GM12878 (cell line): Measurements from ENCODE around the gene ASIC2. TPM values are rescaled to one million over a fixed set of nuclear protein-coding genes. Genes with fewer than 3 reads are reported as not detected.

ENCODE experiments used
- ATAC-seq: fragments of 200-7000 bp; cut with Tn5 transposase; 3 replicates; pipeline ENCODE4 v1.9.1; 2020; ENCODE audit warnings: mild to moderate bottlenecking, moderate library complexity
- BruUV-seq: library from RNA; stranded (reverse); fragments of 400-500 nt; replicated peaks from 2 replicates; lab custom pipeline; 2021; lab: Mats Ljungman, UMichigan
- CTCF ChIA-PET: fragments of 300-600 bp; sonication (Branson Sonifier 250); formaldehyde crosslinking; extraction: SDS; loops from one replicate; lab custom pipeline; 2021; ENCODE audit warnings: inconsistent platforms; lab: Yijun Ruan, JAX
- POLR2A ChIA-PET: fragments of 350-600 bp; formaldehyde crosslinking; extraction: SDS; loops from one replicate; lab custom pipeline; 2021; ENCODE audit warnings: inconsistent platforms; lab: Charles Lee
- RAD21 ChIA-PET: fragments of 300-600 bp; sonication (Branson Sonifier 250); formaldehyde crosslinking; loops from one replicate; lab custom pipeline; 2023; ENCODE audit warnings: antibody characterized with exemption; ENCODE audit not compliant: unreplicated experiment; lab: Charles Lee
- SMC1A ChIA-PET: fragments of 300-600 bp; sonication (Branson Sonifier 250); formaldehyde crosslinking; loops from one replicate; lab custom pipeline; 2023; ENCODE audit not compliant: unreplicated experiment, uncharacterized antibody; lab: Charles Lee
- DNase-seq: peaks from one replicate; pipeline ENCODE4 v3.0.0-alpha.2; 2011; ENCODE audit warnings: low read depth, low spot score
- FAIRE-seq: peaks from 3 replicates; lab custom pipeline; 2011; peaks lifted over from hg19 to GRCh38; lab: Jason Lieb, UNC
- H2AFZ ChIP-seq: 2 replicates; pipeline ENCODE4 v1.6.0; 2011; ENCODE audit warnings: low read depth, low read length, control low read depth; ENCODE audit not compliant: control insufficient read depth
- H3K27ac ChIP-seq: 2 replicates; pipeline ENCODE4 v1.5.1; 2011; ENCODE audit warnings: control low read depth; ENCODE audit not compliant: control insufficient read depth, insufficient read depth
- H3K27me3 ChIP-seq, 2 experiments: replicated peaks in 1 of 2; 2 replicates each; pipeline versions ENCODE4 v1.6.0 to v1.6.1; 2011; ENCODE audit warnings: low read length in 1 of 2; ENCODE audit not compliant: control insufficient read depth in 2 of 2, insufficient read depth in 2 of 2
- H3K36me3 ChIP-seq, 2 experiments: 2 replicates each; pipeline ENCODE4 v1.5.1; 2011; ENCODE audit warnings: low read length in 1 of 2; ENCODE audit not compliant: control insufficient read depth in 2 of 2, insufficient read depth in 2 of 2
- H3K4me1 ChIP-seq: 2 replicates; pipeline ENCODE4 v1.6.1; 2011; ENCODE audit warnings: mild to moderate bottlenecking, low read length, moderate library complexity, mixed read lengths; ENCODE audit not compliant: control insufficient read depth, insufficient read depth
- H3K4me2 ChIP-seq: 2 replicates; pipeline ENCODE4 v1.6.0; 2011; ENCODE audit warnings: control low read depth; ENCODE audit not compliant: control insufficient read depth, insufficient read depth
- H3K4me3 ChIP-seq: fragments of 200-600 bp; sonication (generic); 2 replicates; pipeline ENCODE4 v1.5.1; 2016
- H3K79me2 ChIP-seq: 2 replicates; pipeline ENCODE4 v1.6.0; 2011; ENCODE audit warnings: low read length; ENCODE audit not compliant: control insufficient read depth, insufficient read depth
- H3K9ac ChIP-seq: 2 replicates; pipeline ENCODE4 v1.8.0; 2011; ENCODE audit warnings: low read length, control low read depth, mixed read lengths; ENCODE audit not compliant: control insufficient read depth, insufficient read depth
- H3K9me3 ChIP-seq: replicated peaks from 3 replicates; pipeline ENCODE4 v1.5.1; 2011; ENCODE audit warnings: mild to moderate bottlenecking, low read length; ENCODE audit not compliant: control insufficient read depth, insufficient read depth
- H4K20me1 ChIP-seq: 2 replicates; pipeline ENCODE4 v1.6.0; 2011; ENCODE audit not compliant: control insufficient read depth, insufficient read depth
- BMI1 ChIP-seq: fragments of 450-650 bp; IDR thresholded peaks from 2 replicates; pipeline ENCODE4 v1.6.1; 2016; ENCODE audit warnings: mild to moderate bottlenecking, moderate library complexity, borderline replicate concordance
- CUX1 ChIP-seq: IDR thresholded peaks from 2 replicates; pipeline ENCODE4 v1.6.1; 2012; ENCODE audit warnings: improper control_type of control experiment, low read depth, low read length; ENCODE audit not compliant: insufficient replicate concordance
- ESRRA ChIP-seq: IDR thresholded peaks from 2 replicates; pipeline ENCODE4 v1.6.1; 2012; ENCODE audit warnings: mild to moderate bottlenecking, low read length, improper control_type of control experiment
- FOXK2 ChIP-seq: fragments of 450-650 bp; IDR thresholded peaks from 2 replicates; pipeline ENCODE4 v1.6.1; 2017; ENCODE audit warnings: mild to moderate bottlenecking, moderate library complexity
- NFYB ChIP-seq: IDR thresholded peaks from 2 replicates; pipeline ENCODE4 v1.6.1; 2011; ENCODE audit warnings: low read depth, mild to moderate bottlenecking, low read length, improper control_type of control experiment, moderate library complexity; ENCODE audit not compliant: insufficient read depth
- NRF1 ChIP-seq: conservative IDR thresholded peaks from 2 replicates; pipeline ENCODE4 v1.6.1; 2011; ENCODE audit warnings: mild to moderate bottlenecking, low read depth, low read length, improper control_type of control experiment
- SMAD5 ChIP-seq: IDR thresholded peaks from 2 replicates; pipeline ENCODE4 v1.6.1; 2016; ENCODE audit warnings: antibody characterized with exemption, low read depth
- whole genome bisulfite sequencing: methylation state at CpG from one replicate; pipeline ENCODE4 v1.1.6; 2016; ENCODE audit warnings: low lambda C conversion rate; ENCODE audit not compliant: insufficient replicate concordance, insufficient coverage; ENCODE audit errors: missing lambda C conversion rate; 5-methylcytosine and 5-hydroxymethylcytosine counted together
- in situ Hi-C: fragments of 300-500 bp; cut with MboI; formaldehyde crosslinking; loops from 9 replicates; pipeline ENCODE4 v1.14.3; 2018; ENCODE audit warnings: mixed read lengths
- intact Hi-C: fragments of 100-400 bp; cut with micrococcal nuclease; formaldehyde crosslinking; loops from one replicate; pipeline ENCODE4 v1.14.2; 2022; ENCODE audit not compliant: unreplicated experiment
- polyA plus RNA-seq, 11 experiments: library from polyadenylated mRNA; depleted of rRNA in 4 of 11; unstranded in 6 of 11; stranded (reverse) in 5 of 11; fragments of >200 nt; fragmentation: Nextera tagmentation in 4 of 11; fragmentation: Illumina TruSeq in 1 of 11; extraction: Ambion mirVana in 4 of 11; extraction: Trizol in 1 of 11; gene quantifications; 1 replicate in 1 of 11; 2 replicates in 10 of 11; pipeline versions ENCODE4 v1.2.1 to v1.2.3, GENCODE V29; 2011 to 2016; ENCODE audit warnings: inconsistent platforms in 2 of 11, missing spikeins in 2 of 11, low read depth in 1 of 11
- total RNA-seq, 4 experiments: library from RNA; depleted of rRNA in 3 of 4; stranded (reverse); fragments of >200 nt in 3 of 4; fragmentation: Illumina TruSeq in 1 of 4; extraction: Trizol in 1 of 4; gene quantifications; 2 replicates each; pipeline versions ENCODE4 v1.2.1 to v1.2.3, GENCODE V29; 2013 to 2021
- TF ChIP-seq, protein P1 (sequence below): fragments of 450-650 bp; formaldehyde crosslinking; IDR thresholded peaks from 2 replicates; pipeline ENCODE4 v1.5.0; 2022; ENCODE audit warnings: mild to moderate bottlenecking, missing genetic modification characterization
- TF ChIP-seq, protein P2 (sequence below): fragments of 450-650 bp; IDR thresholded peaks from 2 replicates; pipeline ENCODE4 v1.6.1; 2017; ENCODE audit warnings: antibody characterized with exemption, mild to moderate bottlenecking, moderate library complexity

Gene ASIC2
- total and polyA plus RNA-seq, 10 of the 15 experiments (the other 5 are each of a cell fraction or from before 2014, with no cell fraction given): not detected

DNA sequence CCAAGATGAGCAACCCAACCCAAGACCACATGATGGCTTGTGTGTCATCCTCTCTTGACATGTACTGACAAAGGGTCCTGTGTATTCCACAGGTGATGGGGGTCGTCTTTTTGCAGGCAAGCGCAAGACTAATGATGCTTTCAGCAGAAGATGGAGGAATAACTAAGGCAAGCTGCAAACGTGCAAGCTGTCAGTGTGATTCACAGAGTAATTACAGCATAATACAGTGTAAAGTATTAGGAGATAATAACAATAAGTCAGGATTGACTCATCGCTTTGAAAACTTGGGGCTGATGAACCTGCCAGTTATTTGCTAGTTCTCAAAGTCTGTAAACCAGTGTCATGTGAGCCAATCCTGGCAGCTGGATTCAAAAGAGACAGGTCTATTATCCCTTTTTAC is 41.6 kb upstream of the ASIC2 start:
- H4K20me1 ChIP-seq: no peaks in the 10 kb centered on the region
- no peaks in the 10 kb centered on the region for H3K79me2 ChIP-seq
- no peak overlapping the region for H3K27ac ChIP-seq
- H3K27me3 ChIP-seq: no peaks in the 10 kb centered on the region; a peak in 1 of 4 replicates
- TF ChIP-seq, protein P1, sequence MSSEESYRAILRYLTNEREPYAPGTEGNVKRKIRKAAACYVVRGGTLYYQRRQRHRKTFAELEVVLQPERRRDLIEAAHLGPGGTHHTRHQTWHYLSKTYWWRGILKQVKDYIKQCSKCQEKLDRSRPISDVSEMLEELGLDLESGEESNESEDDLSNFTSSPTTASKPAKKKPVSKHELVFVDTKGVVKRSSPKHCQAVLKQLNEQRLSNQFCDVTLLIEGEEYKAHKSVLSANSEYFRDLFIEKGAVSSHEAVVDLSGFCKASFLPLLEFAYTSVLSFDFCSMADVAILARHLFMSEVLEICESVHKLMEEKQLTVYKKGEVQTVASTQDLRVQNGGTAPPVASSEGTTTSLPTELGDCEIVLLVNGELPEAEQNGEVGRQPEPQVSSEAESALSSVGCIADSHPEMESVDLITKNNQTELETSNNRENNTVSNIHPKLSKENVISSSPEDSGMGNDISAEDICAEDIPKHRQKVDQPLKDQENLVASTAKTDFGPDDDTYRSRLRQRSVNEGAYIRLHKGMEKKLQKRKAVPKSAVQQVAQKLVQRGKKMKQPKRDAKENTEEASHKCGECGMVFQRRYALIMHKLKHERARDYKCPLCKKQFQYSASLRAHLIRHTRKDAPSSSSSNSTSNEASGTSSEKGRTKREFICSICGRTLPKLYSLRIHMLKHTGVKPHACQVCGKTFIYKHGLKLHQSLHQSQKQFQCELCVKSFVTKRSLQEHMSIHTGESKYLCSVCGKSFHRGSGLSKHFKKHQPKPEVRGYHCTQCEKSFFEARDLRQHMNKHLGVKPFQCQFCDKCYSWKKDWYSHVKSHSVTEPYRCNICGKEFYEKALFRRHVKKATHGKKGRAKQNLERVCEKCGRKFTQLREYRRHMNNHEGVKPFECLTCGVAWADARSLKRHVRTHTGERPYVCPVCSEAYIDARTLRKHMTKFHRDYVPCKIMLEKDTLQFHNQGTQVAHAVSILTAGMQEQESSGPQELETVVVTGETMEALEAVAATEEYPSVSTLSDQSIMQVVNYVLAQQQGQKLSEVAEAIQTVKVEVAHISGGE (CRISPR knock-in tag): no peak
- TF ChIP-seq ESRRA (no peak), NFYB (no peak), BMI1 (no peak), CUX1 (no peak), FOXK2 (no peak), SMAD5 (no peak), NRF1 (no peak)
- TF ChIP-seq, protein P2, sequence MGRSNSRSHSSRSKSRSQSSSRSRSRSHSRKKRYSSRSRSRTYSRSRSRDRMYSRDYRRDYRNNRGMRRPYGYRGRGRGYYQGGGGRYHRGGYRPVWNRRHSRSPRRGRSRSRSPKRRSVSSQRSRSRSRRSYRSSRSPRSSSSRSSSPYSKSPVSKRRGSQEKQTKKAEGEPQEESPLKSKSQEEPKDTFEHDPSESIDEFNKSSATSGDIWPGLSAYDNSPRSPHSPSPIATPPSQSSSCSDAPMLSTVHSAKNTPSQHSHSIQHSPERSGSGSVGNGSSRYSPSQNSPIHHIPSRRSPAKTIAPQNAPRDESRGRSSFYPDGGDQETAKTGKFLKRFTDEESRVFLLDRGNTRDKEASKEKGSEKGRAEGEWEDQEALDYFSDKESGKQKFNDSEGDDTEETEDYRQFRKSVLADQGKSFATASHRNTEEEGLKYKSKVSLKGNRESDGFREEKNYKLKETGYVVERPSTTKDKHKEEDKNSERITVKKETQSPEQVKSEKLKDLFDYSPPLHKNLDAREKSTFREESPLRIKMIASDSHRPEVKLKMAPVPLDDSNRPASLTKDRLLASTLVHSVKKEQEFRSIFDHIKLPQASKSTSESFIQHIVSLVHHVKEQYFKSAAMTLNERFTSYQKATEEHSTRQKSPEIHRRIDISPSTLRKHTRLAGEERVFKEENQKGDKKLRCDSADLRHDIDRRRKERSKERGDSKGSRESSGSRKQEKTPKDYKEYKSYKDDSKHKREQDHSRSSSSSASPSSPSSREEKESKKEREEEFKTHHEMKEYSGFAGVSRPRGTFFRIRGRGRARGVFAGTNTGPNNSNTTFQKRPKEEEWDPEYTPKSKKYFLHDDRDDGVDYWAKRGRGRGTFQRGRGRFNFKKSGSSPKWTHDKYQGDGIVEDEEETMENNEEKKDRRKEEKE: no peak
- no peak for DNase-seq
- H3K36me3 ChIP-seq: no peaks in the 10 kb centered on the region
- in situ Hi-C loops: no loop called here
- H3K4me1 ChIP-seq: no peaks in the 10 kb centered on the region
- no peak overlapping the region for H3K4me3 ChIP-seq
- intact Hi-C loops: no loop called here
- ChIA-PET SMC1A (no interaction called here), POLR2A (no interaction called here), CTCF (no interaction called here), RAD21 (no interaction called here)
- H2AFZ ChIP-seq: no peak overlapping the region
- no TSS peak for BruUV-seq
- no peak for ATAC-seq
- no peak for FAIRE-seq
- no peak overlapping the region for H3K4me2 ChIP-seq
- 39% methylated on average over 4 of the region's 4 CpGs for WGBS
- H3K9me3 ChIP-seq: no peaks in the 10 kb centered on the region
- H3K9ac ChIP-seq: no peak overlapping the region
